ENCODE measurements around the gene CSNK1D. TPM values are rescaled to one million over a fixed set of nuclear protein-coding genes. Genes with fewer than 3 reads are reported as not detected.

The CSNK1D gene
- total and polyA plus RNA-seq, 10 of the 15 experiments (the other 5 are each of a cell fraction or from before 2014, with no cell fraction given), result 5.7 to 105 (median 58.1) TPM

- POLR2A ChIA-PET, result no interaction called here
- no peaks in the 10 kb centered on the region for H3K9me3 ChIP-seq (replicated peaks; ENCODE audit: control insufficient read depth, insufficient read depth, low read length)
Measured at GRCh38 chr17:82295472-82295814, 21.9 kb upstream of the CSNK1D start.

DNA sequence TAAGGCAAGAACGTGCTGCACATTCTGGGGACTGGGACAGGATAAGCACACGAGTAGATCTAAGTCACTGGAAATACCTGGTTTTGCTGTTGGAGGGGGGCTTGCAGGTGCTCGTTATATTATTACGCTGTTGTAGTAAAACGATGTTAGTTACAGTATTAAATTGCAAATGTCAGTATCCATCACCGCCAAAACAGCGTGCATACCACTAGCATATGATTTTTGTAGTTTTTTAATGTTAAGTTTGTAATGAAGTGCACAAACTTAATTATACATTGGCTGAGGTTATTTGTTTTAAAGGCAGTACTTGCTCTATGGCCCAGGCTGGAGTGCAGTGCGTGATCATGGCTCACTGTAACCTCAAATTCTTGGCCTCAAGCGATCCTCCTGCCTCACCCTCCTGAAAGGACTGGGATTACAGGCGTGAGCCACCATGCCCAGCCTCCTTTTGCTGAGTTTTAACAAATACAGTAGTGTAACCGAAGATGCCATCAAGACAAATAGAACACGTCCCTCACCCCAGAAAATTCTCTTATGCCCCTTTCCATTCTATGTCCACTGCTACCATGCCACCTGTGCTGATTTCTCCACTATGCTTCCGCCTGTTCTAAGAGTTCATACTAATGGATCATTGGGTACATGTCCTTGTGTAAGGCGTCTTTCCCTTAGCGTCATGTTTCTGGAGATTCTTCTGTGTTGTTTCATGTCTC lies 20.7 kb upstream of the CSNK1D start:
- Histone ChIP-seq H3K27ac (ENCODE audit: control insufficient read depth, insufficient read depth) (no peak overlapping the region), H3K36me3 (ENCODE audit: control insufficient read depth in 2 of 2, insufficient read depth in 2 of 2, low read length in 1 of 2) (no peaks in the 10 kb centered on the region), H3K27me3 (replicated peaks in 1 of 2; ENCODE audit: control insufficient read depth in 2 of 2, insufficient read depth in 2 of 2, low read length in 1 of 2) (no peaks in the 10 kb centered on the region), H3K9ac (ENCODE audit: control insufficient read depth, insufficient read depth, low read length) (no peak overlapping the region), H3K4me2 (ENCODE audit: control insufficient read depth, insufficient read depth) (no peak overlapping the region), H3K9me3 (replicated peaks; ENCODE audit: control insufficient read depth, insufficient read depth, low read length) (no peaks in the 10 kb centered on the region), H4K20me1 (ENCODE audit: control insufficient read depth, insufficient read depth) (no peaks in the 10 kb centered on the region), H3K79me2 (ENCODE audit: control insufficient read depth, insufficient read depth, low read length) (peaks cover 4% of the 10 kb centered on the region), H3K4me1 (ENCODE audit: control insufficient read depth, insufficient read depth, low read length) (peaks cover 14% of the 10 kb centered on the region), H2AFZ (ENCODE audit: control insufficient read depth, low read depth, low read length) (no peak overlapping the region), H3K4me3 (no peak overlapping the region)
- 0 out of 2 replicates have a peak, but pooled peaks have one; percentile 32 for TF ChIP-seq POLR2AphosphoS5 (IDR thresholded peaks at IDR 0.05; ENCODE audit: low read length)
- no peak for TF ChIP-seq ZNF592 (IDR thresholded peaks at IDR 0.05)
- WGBS (ENCODE audit: insufficient coverage, insufficient replicate concordance, low lambda C conversion rate, missing lambda C conversion rate), result 86% methylated on average over 15 of the region's 15 CpGs
- TSS peak; percentile 58 for BruUV-seq (replicated peaks)
- ChIA-PET RAD21 (ENCODE audit: unreplicated experiment) (no interaction called here), POLR2A (interaction anchor here (0.8 kb wide), 1 partner anchor 8 kb away, joined by 4 read pairs; no protein-coding TSS in a partner anchor), CTCF (no interaction called here), SMC1A (ENCODE audit: uncharacterized antibody, unreplicated experiment) (interaction anchor here (0.6 kb wide), 1 partner anchor 264 kb away, joined by 3 read pairs; no protein-coding TSS in a partner anchor)
- in situ Hi-C loops (cut with MboI) (no loop called here), intact Hi-C loops (cut with micrococcal nuclease; ENCODE audit: unreplicated experiment) (no loop called here)
- DNase-seq (ENCODE audit: low read depth, low spot score) (no peak), FAIRE-seq (no peak), ATAC-seq (no peak)

More at GRCh38 chr17:82295472-82295814, 21.9 kb upstream of the CSNK1D start:
- ChIA-PET SMC1A (ENCODE audit: uncharacterized antibody, unreplicated experiment) (no interaction called here), CTCF (no interaction called here), RAD21 (ENCODE audit: unreplicated experiment) (interaction anchor here (1.6 to 3.2 kb wide), 2 partner anchors 12 to 27 kb away, joined by 3 to 6 read pairs; no protein-coding TSS in a partner anchor)
- no peak overlapping the region for H3K9ac ChIP-seq (ENCODE audit: control insufficient read depth, insufficient read depth, low read length)
- no peaks in the 10 kb centered on the region for H3K36me3 ChIP-seq (ENCODE audit: control insufficient read depth in 2 of 2, insufficient read depth in 2 of 2, low read length in 1 of 2)
- no peak overlapping the region for H3K4me3 ChIP-seq
- H3K27me3 ChIP-seq (replicated peaks in 1 of 2; ENCODE audit: control insufficient read depth in 2 of 2, insufficient read depth in 2 of 2, low read length in 1 of 2), result no peaks in the 10 kb centered on the region
- H3K79me2 ChIP-seq (ENCODE audit: control insufficient read depth, insufficient read depth, low read length), result peaks cover 4% of the 10 kb centered on the region
- H3K4me1 ChIP-seq (ENCODE audit: control insufficient read depth, insufficient read depth, low read length), result peaks cover 14% of the 10 kb centered on the region
- FAIRE-seq, result no peak
- no peak overlapping the region for H3K4me2 ChIP-seq (ENCODE audit: control insufficient read depth, insufficient read depth)
- WGBS (ENCODE audit: insufficient coverage, insufficient replicate concordance, low lambda C conversion rate, missing lambda C conversion rate), result 77% methylated on average over 4 of the region's 4 CpGs
- no peaks in the 10 kb centered on the region for H4K20me1 ChIP-seq (ENCODE audit: control insufficient read depth, insufficient read depth)
- no TSS peak for BruUV-seq (replicated peaks)
- in situ Hi-C loops (cut with MboI), result no loop called here
- no peak for ATAC-seq
- no peak overlapping the region for H2AFZ ChIP-seq (ENCODE audit: control insufficient read depth, low read depth, low read length)
- H3K27ac ChIP-seq (ENCODE audit: control insufficient read depth, insufficient read depth), result no peak overlapping the region
- intact Hi-C loops (cut with micrococcal nuclease; ENCODE audit: unreplicated experiment), result no loop called here
- no peak for DNase-seq (ENCODE audit: low read depth, low spot score)
- TF ChIP-seq KLF5 (IDR thresholded peaks at IDR 0.05; ENCODE audit: partially characterized antibody), result no peak

Data from GM12878 (cell line).